GM21825 (cell line): Measurements from ENCODE around the gene CARMIL3.
"Not testable (repeated sequence)": the region's sequence is repeated elsewhere in the genome, so short reads cannot be mapped to it uniquely, and the experiment has no call there.

Experiments
- ATAC-seq: cut with Tn5 transposase; IDR thresholded peaks from one replicate; pipeline ENCODE4 v1.9.1; 2021; ENCODE audit warnings: mild to moderate bottlenecking, moderate library complexity; ENCODE audit not compliant: unreplicated experiment

CARMIL3 gene

DNA sequence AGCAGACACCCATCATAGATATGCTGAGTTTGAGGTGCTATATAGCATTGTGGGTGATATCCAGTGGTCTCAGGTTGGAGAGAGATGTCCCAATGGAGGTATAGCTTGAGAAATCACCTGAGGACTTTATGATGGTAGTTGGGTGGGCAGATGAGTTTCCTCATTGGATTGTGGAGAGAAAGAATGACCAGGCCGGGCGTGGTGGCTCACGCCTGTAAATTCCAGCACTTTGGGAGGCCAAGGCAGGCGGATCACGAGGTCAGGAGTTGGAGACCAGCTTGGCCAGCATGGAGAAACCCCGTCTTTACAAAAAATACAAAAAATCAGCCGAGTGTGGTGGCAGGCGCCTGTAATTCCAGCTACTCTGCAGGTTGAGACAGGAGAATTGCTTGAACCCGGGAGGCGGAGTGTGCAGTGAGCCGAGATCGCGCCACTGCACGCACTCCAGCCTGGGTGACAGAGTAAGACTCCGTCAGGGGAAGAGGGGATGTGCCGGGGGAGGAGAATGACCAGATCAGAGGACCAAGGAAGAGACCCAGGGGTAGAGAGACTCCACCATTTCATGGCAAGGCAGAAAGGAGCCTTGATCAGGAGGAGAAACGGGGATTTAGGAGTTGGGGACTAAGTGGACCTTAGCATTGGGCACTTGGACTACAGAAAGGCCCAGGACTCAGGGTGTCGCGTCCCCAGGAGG, 41.5 kb downstream of the CARMIL3 start:
- no peak for ATAC-seq

DNA sequence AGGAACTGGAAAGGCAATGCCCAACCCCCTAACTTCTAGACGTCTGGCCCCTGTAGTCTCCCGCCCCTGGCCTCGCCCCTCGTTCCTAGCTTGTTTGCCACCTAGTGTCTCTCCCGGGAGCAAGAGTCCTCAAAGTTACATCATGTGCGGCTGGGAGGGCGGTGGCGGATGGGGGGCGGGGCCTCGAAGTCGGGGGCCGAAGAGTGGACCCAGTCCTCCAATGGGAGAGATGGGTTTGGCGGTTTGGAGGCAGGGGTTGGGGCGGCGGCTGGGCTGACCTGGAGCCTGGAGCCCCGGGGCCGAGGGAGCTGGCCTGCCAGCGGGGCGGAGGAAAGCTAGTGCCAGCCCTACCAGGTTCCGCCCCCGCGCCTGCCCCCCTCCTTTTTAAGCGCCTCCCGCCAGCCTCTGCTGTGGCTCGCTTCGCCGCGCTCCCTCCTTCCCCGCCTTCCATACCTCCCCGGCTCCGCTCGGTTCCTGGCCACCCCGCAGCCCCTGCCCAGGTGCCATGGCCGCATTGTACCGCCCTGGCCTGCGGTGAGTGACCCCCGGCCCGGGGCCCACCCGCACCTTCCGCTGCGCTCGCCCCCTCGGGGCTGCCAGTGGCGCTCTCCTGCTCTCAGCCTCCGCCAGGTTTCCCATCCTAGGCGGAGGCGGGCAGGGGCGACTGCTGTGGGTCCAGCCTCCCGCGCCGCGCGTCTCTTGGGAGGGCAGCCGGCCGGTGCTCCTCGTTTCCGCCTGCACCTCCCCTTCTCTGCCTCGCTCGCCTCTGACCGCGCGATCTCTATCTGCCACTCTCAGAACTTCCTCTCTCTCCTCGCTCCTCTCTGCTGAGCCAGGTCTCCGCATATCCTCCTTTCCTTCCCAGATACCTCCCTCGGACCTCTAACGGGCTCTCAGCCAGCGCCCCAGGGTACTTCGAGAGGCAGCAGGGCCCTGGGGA, 42.4 kb downstream of the CARMIL3 start, which contains the start of gene PCK2:
Gene PCK2, plus strand, starts transcription at position 411 of the 940 bp plus-strand sequence. Its CDS starts 95 bp downstream, at position 506.
- ATAC-seq: peak; percentile 46

DNA sequence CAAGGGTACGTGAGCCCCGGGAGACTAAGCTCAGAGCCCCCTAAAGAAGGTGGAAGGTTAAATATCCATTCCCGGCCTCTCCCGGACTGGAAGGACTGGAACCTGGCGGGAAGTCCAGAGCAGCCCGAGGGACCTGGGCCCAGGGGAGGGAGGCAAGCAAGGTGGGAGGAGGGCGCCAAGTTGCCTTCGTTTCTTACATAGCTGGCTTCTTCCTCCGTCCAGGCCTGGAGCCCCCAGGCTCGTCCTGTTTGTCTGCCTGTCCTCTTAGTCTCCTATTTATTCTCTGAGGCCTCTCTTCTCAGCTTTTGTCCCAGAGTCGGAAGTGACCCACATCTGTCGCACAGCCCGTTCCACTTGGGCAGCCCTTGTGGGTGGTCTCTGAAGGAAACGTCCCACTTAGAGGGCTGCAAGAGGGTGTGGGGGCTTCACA, 43.0 kb downstream of the CARMIL3 start:
- no peak for ATAC-seq

DNA sequence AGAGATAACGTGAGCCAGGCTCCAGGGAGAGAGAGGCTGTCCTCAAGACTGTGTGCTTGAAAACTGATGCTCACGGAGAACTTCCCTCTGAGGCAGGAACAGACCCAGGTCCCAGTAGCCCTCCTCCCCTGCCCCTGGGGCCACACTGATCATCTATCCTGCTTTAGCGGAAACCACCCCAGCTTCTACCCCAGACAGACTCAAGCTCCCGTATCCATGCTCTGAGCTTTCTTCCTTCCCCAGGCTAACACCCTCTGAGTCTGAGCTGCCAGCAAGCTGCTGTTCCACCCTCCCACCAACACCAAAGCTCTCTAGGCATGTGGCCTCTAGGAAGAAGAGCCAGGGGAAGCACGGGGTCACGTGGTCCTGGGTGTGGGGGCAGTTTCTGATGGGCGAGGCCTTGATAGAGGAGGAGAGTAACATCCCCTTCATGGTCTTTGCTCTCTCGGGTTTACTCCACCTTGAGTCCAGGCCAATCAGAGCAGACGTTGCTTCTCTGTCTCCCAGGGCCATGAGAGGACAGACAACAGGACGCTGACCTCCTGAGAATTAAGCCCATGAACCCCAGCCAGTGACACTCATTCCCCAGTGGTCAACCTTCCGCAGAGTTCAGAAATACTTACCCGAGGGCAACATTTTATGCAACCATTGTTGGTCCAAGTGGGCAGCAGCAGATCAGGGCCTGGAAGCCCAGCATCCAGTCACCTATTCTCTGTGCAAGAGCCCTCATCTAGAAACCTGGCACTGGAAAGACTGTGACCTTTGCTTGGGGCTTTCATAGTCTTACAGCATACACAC, 43.7 kb downstream of the CARMIL3 start:
- peak; percentile 71 for ATAC-seq

DNA sequence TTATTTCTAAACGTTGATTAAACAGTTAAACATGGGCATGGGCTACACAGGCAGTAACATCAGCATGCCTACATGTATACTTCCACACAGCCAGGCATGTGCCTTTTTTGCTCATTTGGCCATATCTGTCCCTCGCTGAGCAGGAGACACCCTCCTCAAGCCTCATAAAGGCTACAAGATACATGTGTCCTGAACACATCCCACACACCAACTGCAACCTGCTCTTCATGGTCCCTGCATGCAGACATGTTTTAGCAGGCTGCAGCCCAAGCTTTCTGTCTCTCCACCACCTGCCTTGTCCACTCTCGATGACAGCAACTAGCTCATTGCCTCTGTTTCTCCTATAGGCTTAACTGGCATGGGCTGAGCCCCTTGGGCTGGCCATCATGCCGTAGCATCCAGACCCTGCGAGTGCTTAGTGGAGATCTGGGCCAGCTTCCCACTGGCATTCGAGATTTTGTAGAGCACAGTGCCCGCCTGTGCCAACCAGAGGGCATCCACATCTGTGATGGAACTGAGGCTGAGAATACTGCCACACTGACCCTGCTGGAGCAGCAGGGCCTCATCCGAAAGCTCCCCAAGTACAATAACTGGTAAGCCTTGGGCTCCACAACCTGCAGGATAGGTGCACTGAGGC, 44.9 kb downstream of the CARMIL3 start:
- no peak for ATAC-seq

DNA sequence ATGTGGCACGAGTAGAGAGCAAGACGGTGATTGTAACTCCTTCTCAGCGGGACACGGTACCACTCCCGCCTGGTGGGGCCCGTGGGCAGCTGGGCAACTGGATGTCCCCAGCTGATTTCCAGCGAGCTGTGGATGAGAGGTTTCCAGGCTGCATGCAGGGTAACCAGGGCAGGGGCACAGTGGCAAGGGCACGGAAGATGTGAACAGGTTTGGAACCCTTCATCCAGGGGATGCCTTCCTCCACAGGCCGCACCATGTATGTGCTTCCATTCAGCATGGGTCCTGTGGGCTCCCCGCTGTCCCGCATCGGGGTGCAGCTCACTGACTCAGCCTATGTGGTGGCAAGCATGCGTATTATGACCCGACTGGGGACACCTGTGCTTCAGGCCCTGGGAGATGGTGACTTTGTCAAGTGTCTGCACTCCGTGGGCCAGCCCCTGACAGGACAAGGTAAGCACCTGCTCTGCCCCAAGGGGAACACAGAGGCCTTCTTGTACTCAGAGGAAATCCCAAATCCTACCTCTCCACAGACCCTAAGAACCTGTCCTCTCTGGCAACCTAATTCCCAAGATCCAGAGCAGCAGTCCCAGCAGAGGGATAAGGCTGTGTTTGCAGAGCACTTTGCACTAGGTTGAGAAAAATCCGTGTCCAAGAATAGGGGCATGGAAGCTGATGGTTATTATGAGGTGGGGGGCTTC, 46.6 kb downstream of the CARMIL3 start:
- no peak for ATAC-seq

DNA sequence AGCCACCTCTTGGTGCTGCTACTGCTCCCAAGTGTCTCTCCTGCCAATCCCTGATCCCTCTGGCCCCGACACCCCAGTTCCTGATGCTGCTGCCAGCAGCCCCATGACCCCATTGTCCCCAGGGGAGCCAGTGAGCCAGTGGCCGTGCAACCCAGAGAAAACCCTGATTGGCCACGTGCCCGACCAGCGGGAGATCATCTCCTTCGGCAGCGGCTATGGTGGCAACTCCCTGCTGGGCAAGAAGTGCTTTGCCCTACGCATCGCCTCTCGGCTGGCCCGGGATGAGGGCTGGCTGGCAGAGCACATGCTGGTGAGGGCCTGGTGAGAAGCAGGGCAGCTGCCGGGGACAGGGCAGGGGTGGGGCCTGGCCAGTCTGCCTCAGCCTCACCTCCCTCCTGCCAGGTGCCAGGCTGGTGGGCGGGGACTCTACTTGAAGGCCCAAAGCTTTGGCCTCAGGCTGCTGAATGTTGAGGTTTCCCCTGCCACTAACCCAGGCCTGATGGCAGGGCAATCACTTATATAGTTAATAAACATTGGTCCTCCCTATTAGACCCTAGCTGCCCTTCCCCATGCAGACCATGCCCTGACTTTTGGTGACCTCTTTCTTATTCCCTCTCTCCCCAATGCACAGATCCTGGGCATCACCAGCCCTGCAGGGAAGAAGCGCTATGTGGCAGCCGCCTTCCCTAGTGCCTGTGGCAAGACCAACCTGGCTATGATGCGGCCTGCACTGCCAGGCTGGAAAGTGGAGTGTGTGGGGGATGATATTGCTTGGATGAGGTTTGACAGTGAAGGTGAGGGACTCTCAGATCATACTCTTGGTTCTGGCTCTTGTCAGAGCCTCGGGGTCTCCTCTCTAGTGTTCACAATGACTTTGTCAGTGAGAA, 47.4 kb downstream of the CARMIL3 start:
- no peak for ATAC-seq

DNA sequence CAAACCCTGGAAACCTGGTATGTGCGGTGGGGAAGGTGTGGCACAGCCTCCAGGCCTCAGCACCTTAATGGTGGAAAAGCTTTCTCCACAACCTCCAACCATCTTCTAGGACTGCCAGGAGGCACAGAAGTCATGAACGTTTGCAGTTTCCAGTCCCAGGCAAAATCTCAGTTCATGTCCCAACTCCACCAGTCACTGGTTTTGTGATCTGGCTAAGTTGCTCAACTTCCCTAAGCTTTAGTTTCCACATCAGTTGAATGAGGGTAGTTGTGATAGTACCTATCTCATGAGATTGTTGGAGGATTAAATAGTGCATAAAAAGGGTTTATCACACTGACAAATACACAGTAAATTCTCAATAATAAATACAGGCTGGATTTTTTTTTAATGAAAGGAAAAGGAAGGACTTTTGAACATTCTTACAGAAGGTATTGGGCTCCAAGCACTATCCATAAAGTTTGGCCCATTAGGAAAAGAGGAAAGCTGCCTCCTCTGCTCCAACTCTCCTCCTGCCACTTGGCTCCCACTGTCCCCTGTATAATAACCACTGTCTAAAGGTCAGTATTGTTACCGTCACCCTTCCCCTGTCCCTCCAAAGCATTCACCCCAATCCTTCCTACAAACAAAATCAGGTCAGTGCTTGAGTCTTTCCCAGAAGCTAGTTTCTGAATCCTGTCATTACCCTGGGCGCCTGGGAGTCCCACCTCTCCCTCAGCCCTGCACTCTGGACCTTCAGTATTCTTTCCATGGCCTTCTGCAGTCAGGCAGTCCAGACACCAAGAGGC, 48.6 kb downstream of the CARMIL3 start:
- ATAC-seq: no peak

DNA sequence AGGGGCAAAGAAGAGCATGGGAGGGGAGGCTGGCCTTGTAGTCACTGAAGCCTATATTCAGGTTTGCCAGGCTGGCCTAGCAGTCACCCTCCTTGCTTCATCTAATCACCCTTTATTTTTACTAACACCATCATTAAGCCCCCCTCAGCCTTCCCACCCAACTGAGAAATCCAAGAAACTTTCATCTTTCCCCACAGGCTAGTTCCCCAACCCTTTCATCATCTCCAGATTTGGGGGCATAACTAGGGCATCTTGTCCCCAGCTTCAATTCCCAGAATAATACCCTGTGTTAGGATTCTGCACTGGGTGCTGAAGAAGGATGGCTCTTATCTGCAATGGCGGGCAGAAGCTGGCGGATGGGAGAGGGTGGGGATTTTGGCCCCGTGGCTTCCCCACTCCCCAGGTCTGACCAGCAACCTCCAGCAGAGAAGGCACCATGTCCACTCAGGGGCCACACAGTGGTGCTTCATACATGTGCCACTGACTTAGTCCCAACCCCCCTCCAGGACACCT, 49.2 kb downstream of the CARMIL3 start:
- ATAC-seq: no peak

DNA sequence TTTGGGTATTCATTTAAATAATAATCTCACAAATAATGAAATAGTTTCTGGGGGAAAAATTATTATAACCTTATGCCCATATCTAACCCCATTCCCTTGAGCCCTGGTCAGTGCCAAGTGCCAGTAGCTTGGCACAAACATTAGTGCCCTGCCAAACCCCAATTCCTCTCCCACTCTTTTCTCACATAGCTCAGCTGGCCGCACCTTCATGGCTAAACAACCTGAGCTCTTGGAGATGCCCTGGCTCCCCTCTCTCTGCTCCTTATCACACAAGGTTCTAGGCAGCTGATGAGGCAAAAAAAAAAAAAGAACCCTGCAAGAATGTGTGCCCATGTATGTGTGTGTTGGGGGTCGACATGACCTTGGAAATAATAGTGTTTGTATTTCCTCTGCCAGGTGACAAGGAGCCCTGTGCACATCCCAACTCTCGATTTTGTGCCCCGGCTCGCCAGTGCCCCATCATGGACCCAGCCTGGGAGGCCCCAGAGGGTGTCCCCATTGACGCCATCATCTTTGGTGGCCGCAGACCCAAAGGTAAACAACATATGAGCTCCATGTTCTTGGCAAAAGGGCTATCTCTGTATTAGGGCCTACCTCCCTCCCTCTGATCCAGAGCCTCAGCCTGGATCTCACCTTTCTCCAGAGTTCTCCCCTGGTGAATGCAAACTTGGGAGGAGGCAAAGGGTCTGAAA, 50.7 kb downstream of the CARMIL3 start:
- ATAC-seq: no peak

DNA sequence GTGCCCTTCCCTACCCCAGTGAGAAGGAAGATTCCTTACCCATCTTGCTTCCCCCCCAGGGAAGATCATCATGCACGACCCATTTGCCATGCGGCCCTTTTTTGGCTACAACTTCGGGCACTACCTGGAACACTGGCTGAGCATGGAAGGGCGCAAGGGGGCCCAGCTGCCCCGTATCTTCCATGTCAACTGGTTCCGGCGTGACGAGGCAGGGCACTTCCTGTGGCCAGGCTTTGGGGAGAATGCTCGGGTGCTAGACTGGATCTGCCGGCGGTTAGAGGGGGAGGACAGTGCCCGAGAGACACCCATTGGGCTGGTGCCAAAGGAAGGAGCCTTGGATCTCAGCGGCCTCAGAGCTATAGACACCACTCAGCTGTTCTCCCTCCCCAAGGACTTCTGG, 51.6 kb downstream of the CARMIL3 start:
- ATAC-seq: no peak

DNA sequence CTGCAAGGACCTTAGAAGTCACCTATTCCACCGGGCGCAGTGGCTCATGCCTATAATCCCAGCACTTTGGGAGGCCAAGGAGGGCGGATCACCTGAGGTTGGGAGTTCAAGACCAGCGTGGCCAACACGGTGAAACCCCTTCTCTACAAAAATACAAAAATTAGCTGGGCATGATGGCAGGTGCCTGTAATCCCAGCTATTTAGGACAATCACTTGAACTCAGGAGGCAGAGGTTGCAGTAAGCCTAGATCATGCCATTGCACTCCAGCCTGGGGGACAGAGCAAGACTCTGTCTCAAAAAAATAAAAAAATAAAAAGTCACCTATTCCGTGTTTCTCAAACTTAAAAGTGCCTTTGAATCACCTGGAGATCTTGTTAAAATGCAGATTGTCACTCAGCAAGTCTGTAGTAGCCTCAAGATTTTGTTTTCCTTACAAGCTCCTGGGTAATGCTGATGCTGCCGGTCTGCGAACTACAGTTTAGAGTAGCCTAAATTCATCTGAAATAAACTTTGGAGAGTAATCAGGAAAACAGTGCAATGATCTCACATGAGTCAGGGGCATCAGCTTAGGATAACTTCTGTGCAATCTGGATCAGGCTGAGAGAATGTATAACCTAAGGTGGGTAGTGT, 53.9 kb downstream of the CARMIL3 start:
- not testable (repeated sequence) for ATAC-seq

DNA sequence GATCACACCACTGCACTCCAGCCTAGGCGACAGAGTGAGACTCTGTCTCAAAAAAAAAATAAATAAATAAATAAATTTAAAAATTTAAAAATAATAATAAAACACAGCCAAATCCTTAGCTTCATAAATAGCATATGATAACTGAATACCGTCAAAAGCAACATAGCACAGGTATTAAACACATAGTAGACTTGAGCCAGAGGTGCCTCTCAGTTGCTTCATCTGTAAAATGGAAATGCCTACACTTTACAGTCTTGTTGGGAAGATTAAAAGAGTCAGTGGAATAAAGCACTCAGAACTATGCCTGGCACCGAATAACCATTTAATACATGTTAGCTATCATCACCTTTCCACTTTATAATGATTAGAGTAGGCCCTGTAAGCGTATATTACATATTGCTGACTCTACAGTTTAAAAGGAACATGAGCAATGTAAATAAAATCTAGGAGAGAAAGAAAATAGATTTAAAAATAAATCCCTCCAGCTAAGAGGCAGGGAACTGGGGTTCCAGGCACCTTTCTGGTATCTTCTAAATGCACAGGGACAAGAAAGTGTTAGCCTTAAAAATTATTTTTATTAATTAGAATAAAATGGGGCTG, 55.0 kb downstream of the CARMIL3 start:
- no peak for ATAC-seq

DNA sequence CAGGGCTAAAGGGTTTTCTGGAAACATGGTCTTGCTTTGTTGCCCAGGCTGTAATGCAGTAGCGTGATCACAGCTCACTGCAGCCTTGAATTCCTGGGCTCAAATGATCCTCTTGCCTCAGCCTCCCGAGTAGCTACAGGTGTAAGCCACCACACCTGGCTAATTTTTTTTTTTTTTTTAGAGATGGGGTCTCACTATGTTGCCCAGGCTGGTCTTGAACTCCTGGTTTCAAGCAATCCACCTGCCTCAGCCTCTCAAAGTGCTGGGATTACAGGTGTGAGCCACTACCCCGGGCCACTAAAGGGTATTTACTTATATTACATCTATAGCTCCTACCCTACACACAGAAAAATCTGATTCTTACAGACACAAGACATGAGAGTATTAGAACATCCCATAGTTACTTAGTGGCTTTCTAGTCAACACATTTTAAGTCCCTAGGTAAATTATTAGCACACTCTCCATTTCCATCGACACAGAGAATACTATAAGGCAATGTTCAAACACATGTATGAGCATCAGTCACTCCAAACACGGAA, 56.6 kb downstream of the CARMIL3 start:
- peak; percentile 24 for ATAC-seq

DNA sequence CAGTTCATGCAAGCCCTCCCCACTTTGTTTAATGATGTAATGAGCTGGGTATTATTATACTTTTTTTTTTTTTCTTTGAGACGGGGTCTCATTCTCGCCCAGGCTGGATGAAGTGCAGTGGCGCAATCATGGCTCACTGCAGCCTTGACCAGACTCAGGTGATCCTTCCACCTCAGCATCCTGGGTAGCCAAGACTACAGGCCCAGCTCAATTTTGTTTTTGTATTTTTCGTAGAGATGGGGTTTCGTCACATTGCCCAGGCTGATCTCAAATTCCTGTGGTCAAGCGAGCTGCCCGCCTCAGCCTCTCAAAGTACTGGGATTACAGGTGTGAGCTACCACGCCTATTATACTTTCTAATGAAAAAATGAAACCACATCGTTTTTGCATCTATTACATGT, 58.3 kb downstream of the CARMIL3 start:
- ATAC-seq: no peak

DNA sequence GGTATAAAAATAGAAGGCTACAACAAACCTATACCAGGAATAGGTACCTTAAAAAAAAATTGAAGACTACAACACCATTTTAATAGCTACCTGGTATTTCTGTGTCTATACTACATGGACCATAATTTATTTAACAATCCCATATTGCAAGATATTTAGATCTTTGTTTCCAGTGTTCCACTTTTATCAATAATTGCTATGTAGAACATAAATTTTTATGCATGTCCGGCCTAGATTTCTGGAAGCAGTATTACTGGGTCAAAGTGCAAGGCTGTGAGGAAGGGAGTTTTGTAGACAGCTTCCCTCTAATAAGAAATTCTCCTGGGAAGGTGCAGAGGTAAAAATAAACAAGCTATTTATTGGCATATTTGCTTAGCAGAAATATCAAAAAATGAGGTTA, 58.7 kb downstream of the CARMIL3 start:
- no peak for ATAC-seq
